Measurements from ENCODE around the gene CHRD.
A peak's percentile ranks its signal among the peaks of the same experiment; 100 is the strongest.

CHRD gene

GRCh38 chr3:184360070-184360928 is 19.6 kb upstream of the CHRD start:
- peak in 9 of 56 donors; percentile 10 to 52 (median 35) for DNase-seq

- DNase-seq = peak in 3 of 56 donors; percentile 36 to 60 (median 59)
Observed at GRCh38 chr3:184360929-184361531, 18.8 kb upstream of the CHRD start.

GRCh38 chr3:184361532-184361931 is 18.3 kb upstream of the CHRD start, which contains the start of the genes CLCN2 and POLR2H:
CLCN2 (minus strand) TSS chr3:184361605; CDS start chr3:184361479, 126 bp downstream.
POLR2H (plus strand) TSS chr3:184361710; CDS start chr3:184363493, 1,783 bp downstream.
- DNase-seq = peak in 48 of 56 donors; percentile 14 to 83 (median 64)

- peak in 46 of 56 donors; percentile 46 to 90 (median 79) for DNase-seq
Observed at GRCh38 chr3:184361932-184362667, 17.8 kb upstream of the CHRD start.

GRCh38 chr3:184362668-184363546 is 16.9 kb upstream of the CHRD start:
- peak; percentile 57 to 96 (median 89) for DNase-seq

- no peak for DNase-seq
Observed at GRCh38 chr3:184366619-184367289, 13.1 kb upstream of the CHRD start.

- no peak for DNase-seq
Observed at GRCh38 chr3:184368116-184368515, 11.7 kb upstream of the CHRD start.

- peak in 27 of 56 donors; percentile 16 to 75 (median 38) for DNase-seq
Observed at GRCh38 chr3:184368586-184369183, 11.2 kb upstream of the CHRD start.

GRCh38 chr3:184371570-184372018 is 8.3 kb upstream of the CHRD start:
- peak in 52 of 56 donors; percentile 17 to 85 (median 54) for DNase-seq

- no peak for DNase-seq
Observed at GRCh38 chr3:184372296-184372821, 7.5 kb upstream of the CHRD start.

- no peak for DNase-seq
Observed at GRCh38 chr3:184372911-184373310, 6.9 kb upstream of the CHRD start.

- DNase-seq = no peak
Observed at GRCh38 chr3:184373422-184373821, 6.4 kb upstream of the CHRD start.

GRCh38 chr3:184375747-184376461 is 4.0 kb upstream of the CHRD start:
- no peak for DNase-seq

- no peak for DNase-seq
Observed at GRCh38 chr3:184377374-184377773, 2.5 kb upstream of the CHRD start.

- DNase-seq = peak in 4 of 56 donors; percentile 11 to 27 (median 16)
Observed at GRCh38 chr3:184377882-184378445, 1.9 kb upstream of the CHRD start, which contains the start of gene THPO. THPO (minus strand) TSS chr3:184378207; CDS start chr3:184376259, 1,948 bp downstream.

- no peak for DNase-seq
Observed at GRCh38 chr3:184378651-184379357, 1.1 kb upstream of the CHRD start.

- peak in 28 of 56 donors; percentile 10 to 67 (median 32) for DNase-seq
Observed at GRCh38 chr3:184380185-184380626, 352 bp downstream of the CHRD start.

All from amygdala (tissue), 56 donors.